ENCODE measurements around the gene NIP7. TPM values are rescaled to one million over a fixed set of nuclear protein-coding genes. Genes with fewer than 3 reads are reported as not detected.

NIP7 gene
- total and polyA plus RNA-seq, 2 experiments from 2014 or later, result 30.4 to 47.4 TPM

GRCh38 chr16:69364088-69364487, 24.5 kb downstream of the NIP7 start (continued):
- TF ChIP-seq REST (IDR thresholded peaks at IDR 0.05; ENCODE audit: unreplicated experiment) (no peak), ETS1 (IDR thresholded peaks at IDR 0.05) (no peak), JUNB (IDR thresholded peaks at IDR 0.05; ENCODE audit: unreplicated experiment) (no peak), NANOG (IDR thresholded peaks at IDR 0.05; ENCODE audit: borderline replicate concordance) (no peak), ZNF114 (CRISPR knock-in tag; IDR thresholded peaks at IDR 0.05) (no peak), EZH2phosphoT487 (IDR thresholded peaks at IDR 0.05; ENCODE audit: unreplicated experiment) (no peak), CREB1 (CRISPR knock-in tag; IDR thresholded peaks at IDR 0.05; ENCODE audit: low read depth) (no peak), ZNF331 (CRISPR knock-in tag; IDR thresholded peaks at IDR 0.05; ENCODE audit: low read depth) (no peak)

GRCh38 chr16:69365901-69366300, 26.3 kb downstream of the NIP7 start:
- Histone ChIP-seq H3K9me2 (ENCODE audit: insufficient read depth) (no peaks in the 10 kb centered on the region), H3K79me2 (replicated peaks; ENCODE audit: insufficient read depth) (no peaks in the 10 kb centered on the region), H3K36me3 (ENCODE audit: insufficient read depth) (peaks cover 47% of the 10 kb centered on the region), H4K20me1 (replicated peaks; ENCODE audit: insufficient read depth) (peaks cover 3% of the 10 kb centered on the region), H3K4me2 (no peak overlapping the region), H3K27me3 (ENCODE audit: insufficient read depth) (no peaks in the 10 kb centered on the region), H3K27ac (ENCODE audit: low read depth) (no peak overlapping the region), H3F3A (replicated peaks; ENCODE audit: low read depth) (0 out of 2 replicates have a peak, but pooled peaks cover 11% of the 10 kb centered on the region), H2AFZ (no peak overlapping the region), H3K4me1 (ENCODE audit: insufficient read depth) (no peaks in the 10 kb centered on the region), H3K4me3 (no peak overlapping the region)
- Mint-ChIP-seq H3K4me3 (no peak overlapping the region), H3K27ac (no peak overlapping the region), H3K27me3 (ENCODE audit: insufficient read depth, low read depth, poor library complexity) (peaks cover 2% of the 10 kb centered on the region), H3K36me3 (ENCODE audit: low read depth) (peaks cover 46% of the 10 kb centered on the region), H3K4me1 (no peaks in the 10 kb centered on the region), H3K9me3 (no peaks in the 10 kb centered on the region; the same call in 2 of the 3 replicates)
- ATAC-seq, result no peak
- no peak for DNase-seq (ENCODE audit: low spot score)
- TF ChIP-seq STAT1 (IDR thresholded peaks at IDR 0.05; ENCODE audit: unreplicated experiment) (no peak), JUNB (IDR thresholded peaks at IDR 0.05; ENCODE audit: unreplicated experiment) (no peak), ZNF331 (CRISPR knock-in tag; IDR thresholded peaks at IDR 0.05; ENCODE audit: low read depth) (no peak), REST (IDR thresholded peaks at IDR 0.05; ENCODE audit: unreplicated experiment) (no peak), ETS1 (IDR thresholded peaks at IDR 0.05) (no peak), CTCF (conservative IDR thresholded peaks at IDR 0.05; ENCODE audit: low read depth in 2 of 2) (no peak)
